GM18502 (cell line): ENCODE results near the gene KMT2B.
"Not testable (repeated sequence)": the region's sequence is repeated elsewhere in the genome, so short reads cannot be mapped to it uniquely, and the experiment has no call there.

Source experiments
- ATAC-seq: cut with Tn5 transposase; IDR thresholded peaks from one replicate; pipeline ENCODE4 v1.9.1; 2021; ENCODE audit warnings: mild to moderate bottlenecking; ENCODE audit not compliant: unreplicated experiment, poor library complexity

KMT2B gene

GRCh38 chr19:35754370-35755130 lies 36.7 kb downstream of the KMT2B start:
- no peak for ATAC-seq

GRCh38 chr19:35755131-35755549 lies 37.3 kb downstream of the KMT2B start:
- ATAC-seq: no peak

- ATAC-seq: no peak
Measured at GRCh38 chr19:35755550-35756376, 38.0 kb downstream of the KMT2B start.

GRCh38 chr19:35756377-35757230 lies 38.8 kb downstream of the KMT2B start, which contains the start of gene HSPB6:
Gene HSPB6 (minus strand): TSS chr19:35757029. CDS start chr19:35757008, 21 bp downstream.
- no peak for ATAC-seq

GRCh38 chr19:35757231-35757748 lies 39.5 kb downstream of the KMT2B start:
- ATAC-seq: no peak

GRCh38 chr19:35757749-35758608 lies 40.2 kb downstream of the KMT2B start, which contains the start of gene PROSER3:
Gene PROSER3 (plus strand): TSS chr19:35758176. CDS start chr19:35758216, 40 bp downstream.
- ATAC-seq: peak; percentile 90

- ATAC-seq: no peak
Measured at GRCh38 chr19:35759697-35760096, 41.9 kb downstream of the KMT2B start.

GRCh38 chr19:35760711-35761349 lies 43.0 kb downstream of the KMT2B start:
- ATAC-seq: no peak

- ATAC-seq: no peak
Measured at GRCh38 chr19:35764432-35765315, 46.9 kb downstream of the KMT2B start.

- ATAC-seq: no peak
Measured at GRCh38 chr19:35766571-35767104, 48.8 kb downstream of the KMT2B start.

GRCh38 chr19:35767288-35768081 lies 49.7 kb downstream of the KMT2B start:
- no peak for ATAC-seq

- ATAC-seq: no peak
Measured at GRCh38 chr19:35768082-35768421, 50.2 kb downstream of the KMT2B start.

- not testable (repeated sequence) for ATAC-seq
Measured at GRCh38 chr19:35772362-35772761, 54.6 kb downstream of the KMT2B start.

GRCh38 chr19:35773020-35773806 lies 55.4 kb downstream of the KMT2B start:
- no peak for ATAC-seq

GRCh38 chr19:35774274-35775045 lies 56.7 kb downstream of the KMT2B start:
- ATAC-seq: no peak

- ATAC-seq: no peak
Measured at GRCh38 chr19:35775046-35775297, 57.2 kb downstream of the KMT2B start.
